Ectodermal cell (in vitro differentiated cells): ENCODE data around the gene ZCCHC10.
A peak's percentile ranks its signal among the peaks of the same experiment; 100 is the strongest.
"Not testable (repeated sequence)": the region's sequence is repeated elsewhere in the genome, so short reads cannot be mapped to it uniquely, and the experiment has no call there.

ENCODE experiments used
- H3K27ac ChIP-seq: 2 replicates; pipeline ENCODE4 v1.7.0; 2013; ENCODE audit warnings: mild to moderate bottlenecking, low read depth, low read length; ENCODE audit not compliant: insufficient read depth, poor library complexity, severe bottlenecking
- H3K27me3 ChIP-seq: 2 replicates; pipeline ENCODE4 v1.7.0; 2013; ENCODE audit warnings: mild to moderate bottlenecking, low read length; ENCODE audit not compliant: insufficient read depth, control insufficient read depth, poor library complexity, severe bottlenecking
- H3K36me3 ChIP-seq: one replicate; pipeline ENCODE4 v1.7.0; 2013; ENCODE audit warnings: low read length; ENCODE audit not compliant: control insufficient read depth, insufficient read depth
- H3K4me1 ChIP-seq: one replicate; pipeline ENCODE4 v1.7.0; 2013; ENCODE audit warnings: low read length; ENCODE audit not compliant: control insufficient read depth, insufficient read depth
- H3K4me3 ChIP-seq: 2 replicates; pipeline ENCODE4 v1.7.0; 2013; ENCODE audit warnings: low read depth, low read length, control low read depth; ENCODE audit not compliant: insufficient read depth
- H3K9me3 ChIP-seq: 2 replicates; pipeline ENCODE4 v1.7.0; 2013; ENCODE audit warnings: mild to moderate bottlenecking, low read length, moderate library complexity; ENCODE audit not compliant: control insufficient read depth
- WGBS, 2 experiments: methylation state at CpG; one replicate each; pipeline ENCODE4 v1.1.7; 2013; ENCODE audit warnings: missing lambda C conversion rate in 2 of 2; 5-methylcytosine and 5-hydroxymethylcytosine counted together

ZCCHC10 gene

GRCh38 chr5:133046560-133046959, 20.2 kb upstream of the ZCCHC10 start:
- WGBS, 2 experiments, result 93 to 94% methylated on average over 8 of the region's 8 CpGs
- not testable (repeated sequence) for H3K27me3 ChIP-seq, H3K36me3 ChIP-seq, H3K27ac ChIP-seq, H3K4me3 ChIP-seq, H3K4me1 ChIP-seq, H3K9me3 ChIP-seq

DNA sequence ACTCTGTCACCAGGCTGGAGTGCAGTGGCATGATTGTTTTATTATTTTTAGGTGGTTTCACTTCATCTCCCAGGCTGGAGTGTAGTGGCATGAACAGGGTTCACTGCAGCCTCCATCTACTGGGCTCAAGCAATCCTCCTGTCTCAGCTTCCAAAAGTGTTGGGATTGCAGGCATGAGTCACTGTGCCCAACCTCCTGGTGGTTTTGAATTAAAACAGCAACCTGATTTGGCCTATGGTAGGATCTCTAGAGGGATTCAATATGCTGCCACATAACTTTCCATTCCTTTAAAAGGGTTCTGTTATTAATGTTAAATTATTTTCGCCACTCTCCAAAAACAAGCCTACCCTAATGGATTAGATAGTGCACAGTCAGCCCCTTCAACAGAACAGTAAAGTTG, 15.6 kb upstream of the ZCCHC10 start:
- H3K36me3 ChIP-seq, result no peaks in the 10 kb centered on the region
- no peak overlapping the region for H3K27ac ChIP-seq
- H3K9me3 ChIP-seq, result no peaks in the 10 kb centered on the region
- WGBS, 2 experiments, result 88 to 100% methylated on average over 1 of the region's 1 CpG
- no peaks in the 10 kb centered on the region for H3K4me1 ChIP-seq
- no peak overlapping the region for H3K4me3 ChIP-seq
- H3K27me3 ChIP-seq, result no peaks in the 10 kb centered on the region

DNA sequence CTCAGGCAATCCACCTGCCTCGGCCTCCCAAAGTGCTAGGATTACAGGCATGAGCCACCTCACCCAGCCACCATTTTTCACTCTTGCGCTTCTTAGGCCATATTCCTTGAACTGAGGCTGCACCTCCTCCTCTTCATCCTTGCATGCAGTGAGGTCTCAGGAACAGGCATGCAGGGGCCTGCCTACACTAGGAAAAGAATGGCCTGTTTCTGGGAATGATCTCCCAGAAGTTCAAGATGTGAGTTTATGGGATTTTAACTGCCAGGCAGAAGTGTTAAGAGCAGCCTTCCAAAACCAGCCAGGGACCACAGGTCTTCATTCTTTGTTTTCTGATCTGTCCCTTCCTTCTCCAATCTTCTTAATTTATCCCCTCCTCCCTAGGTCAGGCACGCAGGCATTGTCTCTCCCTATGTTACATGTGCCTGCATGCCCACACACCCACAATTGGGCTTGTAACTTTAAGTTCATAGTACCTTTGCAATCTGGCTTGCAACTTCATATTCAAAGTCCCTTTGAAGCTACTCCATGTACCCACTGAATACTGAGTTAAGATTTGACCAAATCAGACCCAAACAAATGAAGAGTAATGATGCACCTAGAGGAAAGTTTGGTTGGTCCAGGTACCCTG, 14.9 kb upstream of the ZCCHC10 start:
- Histone ChIP-seq H3K4me1 (no peaks in the 10 kb centered on the region), H3K27ac (no peak overlapping the region), H3K27me3 (no peaks in the 10 kb centered on the region), H3K36me3 (no peaks in the 10 kb centered on the region), H3K9me3 (no peaks in the 10 kb centered on the region), H3K4me3 (no peak overlapping the region)
- WGBS, 2 experiments, result 89 to 92% methylated on average over 3 of the region's 3 CpGs

GRCh38 chr5:133036677-133037076, 10.3 kb upstream of the ZCCHC10 start:
- H3K4me3 ChIP-seq, H3K27me3 ChIP-seq, H3K27ac ChIP-seq, H3K9me3 ChIP-seq, H3K36me3 ChIP-seq, H3K4me1 ChIP-seq: not testable (repeated sequence)
- 95 to 97% methylated on average over 4 to 5 of the region's 6 CpGs for WGBS, 2 experiments

GRCh38 chr5:133035224-133035623, 8.9 kb upstream of the ZCCHC10 start:
- Histone ChIP-seq H3K27me3 (no peaks in the 10 kb centered on the region), H3K27ac (no peak overlapping the region), H3K9me3 (no peaks in the 10 kb centered on the region), H3K4me1 (no peaks in the 10 kb centered on the region), H3K4me3 (no peak overlapping the region), H3K36me3 (no peaks in the 10 kb centered on the region)
- 91 to 95% methylated on average over 2 of the region's 2 CpGs for WGBS, 2 experiments

GRCh38 chr5:133034064-133034463, 7.7 kb upstream of the ZCCHC10 start:
- Histone ChIP-seq H3K36me3 (no peaks in the 10 kb centered on the region), H3K4me1 (no peaks in the 10 kb centered on the region), H3K27me3 (no peaks in the 10 kb centered on the region), H3K9me3 (no peaks in the 10 kb centered on the region), H3K27ac (no peak overlapping the region), H3K4me3 (no peak overlapping the region)
- 89 to 90% methylated on average over 11 of the region's 11 CpGs for WGBS, 2 experiments

GRCh38 chr5:133032852-133033742, 6.7 kb upstream of the ZCCHC10 start:
- H3K9me3 ChIP-seq, result no peaks in the 10 kb centered on the region
- H3K27ac ChIP-seq, result no peak overlapping the region
- H3K4me3 ChIP-seq, result no peak overlapping the region
- no peaks in the 10 kb centered on the region for H3K27me3 ChIP-seq
- WGBS, 2 experiments, result 89% methylated on average over 6 of the region's 6 CpGs
- H3K36me3 ChIP-seq, result no peaks in the 10 kb centered on the region
- H3K4me1 ChIP-seq, result no peaks in the 10 kb centered on the region

DNA sequence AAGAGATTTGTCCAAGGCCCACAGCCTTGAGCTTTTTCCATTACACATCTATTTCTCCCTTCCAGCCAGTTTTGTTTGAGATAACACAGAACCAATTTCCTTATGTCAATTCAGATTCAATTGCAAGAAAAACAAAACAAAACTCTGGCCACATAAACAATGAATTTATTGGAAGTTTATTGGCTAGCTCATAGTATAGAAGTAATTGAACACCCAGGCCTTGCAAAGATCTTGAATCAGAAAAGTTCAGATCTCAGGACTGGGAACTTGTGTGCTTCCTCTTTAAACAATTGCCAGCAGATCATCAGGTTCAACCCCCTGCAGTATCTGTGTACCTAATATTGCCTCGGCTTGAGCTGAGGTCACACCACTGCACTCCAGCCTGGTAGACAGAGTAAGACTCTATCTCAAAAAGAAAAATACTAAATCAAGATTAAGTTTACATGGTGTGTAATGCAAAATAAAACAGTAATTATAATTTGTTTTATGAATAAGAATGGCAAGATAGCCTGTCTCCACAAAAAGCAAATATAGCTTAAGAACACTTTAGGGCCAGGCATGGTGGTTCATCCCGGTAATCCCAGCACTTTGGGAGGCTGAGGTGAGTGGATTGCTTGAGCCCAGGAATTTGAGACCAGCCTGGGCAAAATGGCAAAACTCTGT, 4.1 kb upstream of the ZCCHC10 start:
- H3K36me3 ChIP-seq, result no peaks in the 10 kb centered on the region
- no peaks in the 10 kb centered on the region for H3K9me3 ChIP-seq
- no peaks in the 10 kb centered on the region for H3K27me3 ChIP-seq
- WGBS, 2 experiments, result 81 to 91% methylated on average over 2 of the region's 2 CpGs
- H3K4me3 ChIP-seq, result no peak overlapping the region
- no peaks in the 10 kb centered on the region for H3K4me1 ChIP-seq
- no peak overlapping the region for H3K27ac ChIP-seq

- H3K27ac ChIP-seq, result no peak overlapping the region
- no peaks in the 10 kb centered on the region for H3K9me3 ChIP-seq
- no peaks in the 10 kb centered on the region for H3K4me1 ChIP-seq
- H3K36me3 ChIP-seq, result no peaks in the 10 kb centered on the region
- no peaks in the 10 kb centered on the region for H3K27me3 ChIP-seq
- H3K4me3 ChIP-seq, result no peak overlapping the region
- WGBS, 2 experiments, result 88 to 93% methylated on average over 1 of the region's 1 CpG
Measured at GRCh38 chr5:133029416-133029815, 3.1 kb upstream of the ZCCHC10 start.

DNA sequence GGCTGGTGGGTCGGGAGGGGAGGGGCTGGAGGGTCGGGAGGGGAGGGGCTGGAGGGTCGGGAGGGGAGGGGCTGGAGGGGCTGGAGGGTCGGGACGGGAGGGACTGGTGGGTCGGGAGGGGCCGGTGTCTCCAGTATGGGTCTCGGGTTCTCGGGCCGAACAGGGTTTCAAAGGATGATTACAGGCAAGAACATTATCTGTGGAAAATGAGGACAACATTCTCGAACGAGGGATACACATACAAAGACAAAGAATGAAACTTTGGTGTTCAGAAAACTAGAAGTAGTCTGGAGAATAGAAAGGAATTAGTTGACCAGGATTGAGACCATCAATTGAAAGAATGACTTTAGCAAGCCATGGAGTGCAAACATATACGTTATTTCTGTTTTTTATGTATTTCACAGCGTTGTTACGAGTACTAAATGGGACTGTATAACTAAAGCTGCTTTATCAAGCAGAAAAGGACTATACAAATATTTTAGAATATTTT, 360 bp upstream of the ZCCHC10 start:
- H3K4me1 ChIP-seq, result no peaks in the 10 kb centered on the region
- no peaks in the 10 kb centered on the region for H3K36me3 ChIP-seq
- 18 to 20% methylated on average over 14 to 15 of the region's 15 CpGs for WGBS, 2 experiments
- no peaks in the 10 kb centered on the region for H3K27me3 ChIP-seq
- peak overlapping the region; percentile 20 for H3K4me3 ChIP-seq
- H3K27ac ChIP-seq, result no peak overlapping the region
- H3K9me3 ChIP-seq, result no peaks in the 10 kb centered on the region
